DND-41 (cell line): ENCODE measurements around the gene SLC38A11.

ENCODE experiments used
- CTCF ChIP-seq: IDR thresholded peaks from 2 replicates; pipeline ENCODE4 v1.5.1; 2012; ENCODE audit warnings: borderline replicate concordance, low read length, moderate library complexity, mild to moderate bottlenecking; ENCODE audit not compliant: poor library complexity, severe bottlenecking; ENCODE audit errors: extremely low read depth
- EZH2 ChIP-seq: IDR thresholded peaks from 3 replicates; pipeline ENCODE4 v1.6.1; 2012; ENCODE audit warnings: borderline replicate concordance, low read depth, mild to moderate bottlenecking, moderate library complexity, low read length, inconsistent platforms; ENCODE audit not compliant: severe bottlenecking

- TF ChIP-seq CTCF (no peak), EZH2 (no peak)
Observed at GRCh38 chr2:164952057-164952702, 3.1 kb downstream of the SLC38A11 start.
